Breast epithelium (tissue), 3 donors: ENCODE data around the gene C11orf68.

Experiments used
- CTCF ChIP-seq, 3 donors: fragments of 450-650 bp; IDR thresholded peaks; one replicate each; pipeline ENCODE4 v1.5.1; 2016 to 2017; ENCODE audit warnings: antibody characterized with exemption in 3 of 3, mild to moderate bottlenecking in 3 of 3, moderate library complexity in 3 of 3
- POLR2A ChIP-seq: fragments of 450-650 bp; IDR thresholded peaks from one replicate; pipeline ENCODE4 v1.6.1; 2016; ENCODE audit warnings: antibody characterized with exemption, mild to moderate bottlenecking, moderate library complexity

GRCh38 chr11:65892661-65893317 lies 26.1 kb downstream of the C11orf68 start:
- TF ChIP-seq CTCF (IDR thresholded peaks at IDR 0.05) = no peak
- TF ChIP-seq POLR2A = no peak
